Endothelial cell of umbilical vein (primary cell): Measurements from ENCODE around the gene LRWD1. TPM values are rescaled to one million over a fixed set of nuclear protein-coding genes. Genes with fewer than 3 reads are reported as not detected.
"Not testable (repeated sequence)": the region's sequence is repeated elsewhere in the genome, so short reads cannot be mapped to it uniquely, and the experiment has no call there.

Experiments used
- BruUV-seq: library from RNA; stranded (reverse); fragments of 400-500 nt; replicated peaks from 2 replicates; lab custom pipeline; 2021; lab: Mats Ljungman, UMichigan
- CTCF ChIA-PET: fragments of 300-600, 350-600 bp; sonication (Branson Sonifier 250); formaldehyde crosslinking; loops from one replicate; lab custom pipeline; 2021; ENCODE audit warnings: antibody characterized with exemption, inconsistent platforms; lab: Charles Lee
- POLR2A ChIA-PET: fragments of 300-600, 350-600 bp; sonication (Branson Sonifier 250); formaldehyde crosslinking; loops from one replicate; lab custom pipeline; 2021; ENCODE audit warnings: antibody characterized with exemption, inconsistent platforms; lab: Charles Lee
- DNase-seq: peaks from one replicate; pipeline ENCODE4 v3.0.0-alpha.2; 2011; ENCODE audit warnings: low read depth, low spot score
- FAIRE-seq: peaks from 2 replicates; lab custom pipeline; 2011; peaks lifted over from hg19 to GRCh38; lab: Jason Lieb, UNC
- H2AFZ ChIP-seq: 2 replicates; pipeline ENCODE4 v1.6.0; 2012; ENCODE audit warnings: low read depth, low read length, control low read depth, inconsistent platforms
- H3K27ac ChIP-seq: 2 replicates; pipeline ENCODE4 v1.5.1; 2011; ENCODE audit warnings: low read depth, mild to moderate bottlenecking, control low read depth, low read length, moderate library complexity; ENCODE audit not compliant: insufficient read depth
- H3K27me3 ChIP-seq, 2 experiments: 2 replicates each; pipeline versions ENCODE4 v1.6.0 to v1.6.1; 2011; ENCODE audit warnings: low read length in 2 of 2, mixed read lengths in 1 of 2; ENCODE audit not compliant: control insufficient read depth in 2 of 2, insufficient read depth in 2 of 2
- H3K36me3 ChIP-seq, 2 experiments: 2 replicates in 1 of 2; 3 replicates in 1 of 2; pipeline ENCODE4 v1.5.1; 2011; ENCODE audit warnings: low read length in 2 of 2, mild to moderate bottlenecking in 1 of 2, moderate library complexity in 1 of 2; ENCODE audit not compliant: control insufficient read depth in 2 of 2, insufficient read depth in 2 of 2; ENCODE audit errors: extremely low read depth in 1 of 2
- H3K4me1 ChIP-seq: 3 replicates; pipeline ENCODE4 v1.5.1; 2011; ENCODE audit warnings: mild to moderate bottlenecking, low read length; ENCODE audit not compliant: control insufficient read depth, insufficient read depth; ENCODE audit errors: extremely low read depth
- H3K4me2 ChIP-seq: 2 replicates; pipeline ENCODE4 v1.6.1; 2011; ENCODE audit warnings: low read length, control low read depth, mixed read lengths; ENCODE audit not compliant: insufficient read depth
- H3K4me3 ChIP-seq, 3 experiments: fragments of 200-600 bp in 1 of 3; sonication (generic), shearing (Covaris generic) in 1 of 3; replicated peaks in 1 of 3; 2 replicates each; pipeline ENCODE4 v1.5.1; 2011 to 2016; ENCODE audit warnings: control low read depth in 3 of 3, low read length in 3 of 3, mild to moderate bottlenecking in 2 of 3, inconsistent platforms in 1 of 3, low read depth in 1 of 3, moderate library complexity in 1 of 3; ENCODE audit not compliant: insufficient read depth in 1 of 3
- H3K79me2 ChIP-seq: 2 replicates; pipeline ENCODE4 v1.6.0; 2012; ENCODE audit warnings: low read length, inconsistent platforms; ENCODE audit not compliant: control insufficient read depth, insufficient read depth
- H3K9ac ChIP-seq: replicated peaks from 2 replicates; pipeline ENCODE3; 2011; ENCODE audit warnings: low read length, control low read depth; ENCODE audit not compliant: insufficient read depth; ENCODE audit errors: extremely low read depth
- H3K9me1 ChIP-seq: replicated peaks from 3 replicates; pipeline ENCODE4 v1.6.0; 2011; ENCODE audit warnings: mild to moderate bottlenecking, low read length; ENCODE audit not compliant: control insufficient read depth, insufficient read depth; ENCODE audit errors: extremely low read depth
- H3K9me3 ChIP-seq: replicated peaks from 2 replicates; pipeline ENCODE4 v1.5.1; 2012; ENCODE audit warnings: low read length, inconsistent platforms; ENCODE audit not compliant: control insufficient read depth, insufficient read depth
- H4K20me1 ChIP-seq: replicated peaks from 2 replicates; pipeline ENCODE3; 2011; ENCODE audit warnings: mild to moderate bottlenecking, low read length; ENCODE audit not compliant: control insufficient read depth, insufficient read depth; ENCODE audit errors: extremely low read depth
- CTCF ChIP-seq, 2 donors: IDR thresholded peaks; 1 replicate in 1 of 2; 2 replicates in 1 of 2; pipeline ENCODE4 v1.5.1; 2011; ENCODE audit warnings: low read length in 2 of 2, mild to moderate bottlenecking in 2 of 2, moderate library complexity in 2 of 2, control low read depth in 1 of 2, inconsistent platforms in 1 of 2, low read depth in 1 of 2; ENCODE audit not compliant: insufficient read depth in 1 of 2; ENCODE audit errors: extremely low read depth in 1 of 2
- dilution Hi-C: fragments of 300-500 bp; cut with MboI; formaldehyde crosslinking; loops from one replicate; pipeline ENCODE4 v1.15.0; 2019; ENCODE audit warnings: low sequenced_read_pairs; ENCODE audit not compliant: extremely low pct_ligation_motif_present
- intact Hi-C: fragments of 100-400 bp; cut with micrococcal nuclease; formaldehyde crosslinking; loops from one replicate; pipeline ENCODE4 v1.10.0; 2022
- polyA plus RNA-seq, 4 experiments: library from polyadenylated mRNA; depleted of rRNA in 3 of 4; stranded (reverse) in 3 of 4; unstranded in 1 of 4; fragments of >200 nt; gene quantifications; 2 replicates each; pipeline versions ENCODE4 v1.2.1 to v1.2.3, GENCODE V29; 2011 to 2012; ENCODE audit warnings: missing spikeins in 1 of 4
- total RNA-seq: library from RNA; stranded (reverse); gene quantifications from 2 replicates; pipeline ENCODE4 v1.2.3, GENCODE V29; 2021

LRWD1 gene
- total and polyA plus RNA-seq, 2 donors (not counting 3 experiments of a cell fraction or from before 2014, with no cell fraction given), result 21.7 to 22.7 TPM

- H3K27ac ChIP-seq, H3K79me2 ChIP-seq, H3K9ac ChIP-seq, H3K9me3 ChIP-seq, intact Hi-C loops, H3K4me2 ChIP-seq, H3K4me3 ChIP-seq, H3K27me3 ChIP-seq, DNase-seq, H2AFZ ChIP-seq, BruUV-seq, H3K36me3 ChIP-seq, FAIRE-seq, H3K4me1 ChIP-seq, H3K9me1 ChIP-seq, dilution Hi-C loops, H4K20me1 ChIP-seq, CTCF ChIA-PET, POLR2A ChIA-PET: not testable (repeated sequence)
- peak; percentile 16 to 34 for TF ChIP-seq CTCF (IDR thresholded peaks at IDR 0.05; ENCODE audit: extremely low read depth in 1 of 2, insufficient read depth in 1 of 2, low read depth in 1 of 2, low read length in 2 of 2)
Observed at GRCh38 chr7:102479982-102480637, 15.3 kb downstream of the LRWD1 start.

- POLR2A ChIA-PET, intact Hi-C loops: not testable (repeated sequence)
Observed at GRCh38 chr7:102481962-102482361, 17.2 kb downstream of the LRWD1 start.

GRCh38 chr7:102484317-102484716, 19.5 kb downstream of the LRWD1 start:
- CTCF ChIA-PET, H3K9ac ChIP-seq, H3K36me3 ChIP-seq, intact Hi-C loops, H3K79me2 ChIP-seq, H4K20me1 ChIP-seq, FAIRE-seq, H3K4me3 ChIP-seq, H2AFZ ChIP-seq, DNase-seq, H3K4me2 ChIP-seq, H3K4me1 ChIP-seq, H3K27me3 ChIP-seq, dilution Hi-C loops, H3K9me1 ChIP-seq, BruUV-seq, POLR2A ChIA-PET, H3K27ac ChIP-seq, H3K9me3 ChIP-seq: not testable (repeated sequence)

More at GRCh38 chr7:102481962-102482361, 17.2 kb downstream of the LRWD1 start:
- BruUV-seq, DNase-seq, H3K27me3 ChIP-seq, H3K4me2 ChIP-seq, CTCF ChIA-PET, H4K20me1 ChIP-seq, H3K4me1 ChIP-seq, H3K36me3 ChIP-seq, H3K27ac ChIP-seq, H3K9me3 ChIP-seq, H3K4me3 ChIP-seq, dilution Hi-C loops, H2AFZ ChIP-seq, H3K9ac ChIP-seq, H3K79me2 ChIP-seq, FAIRE-seq, H3K9me1 ChIP-seq: not testable (repeated sequence)
